ENCODE results near the gene INHBA.

The INHBA gene

DNA sequence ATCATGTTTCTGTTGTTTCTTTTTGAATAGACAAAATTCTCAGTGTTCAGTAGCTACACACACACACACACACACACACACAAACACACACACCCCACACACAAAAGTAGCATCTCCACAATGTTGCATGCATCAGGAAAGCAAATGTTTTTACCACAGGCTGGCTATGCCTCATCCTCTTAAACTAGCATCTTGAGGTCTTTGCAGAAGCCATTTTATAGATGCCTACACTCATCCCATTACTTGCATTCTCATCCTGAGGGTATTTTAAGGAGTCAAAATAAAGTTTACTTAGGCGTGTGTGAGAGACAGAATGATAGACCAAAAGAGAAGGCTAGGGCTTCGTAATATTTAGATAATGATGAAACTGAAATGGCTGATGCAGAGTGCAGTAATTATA, 7.9 kb upstream of the INHBA start:
- TF ChIP-seq, protein P1, sequence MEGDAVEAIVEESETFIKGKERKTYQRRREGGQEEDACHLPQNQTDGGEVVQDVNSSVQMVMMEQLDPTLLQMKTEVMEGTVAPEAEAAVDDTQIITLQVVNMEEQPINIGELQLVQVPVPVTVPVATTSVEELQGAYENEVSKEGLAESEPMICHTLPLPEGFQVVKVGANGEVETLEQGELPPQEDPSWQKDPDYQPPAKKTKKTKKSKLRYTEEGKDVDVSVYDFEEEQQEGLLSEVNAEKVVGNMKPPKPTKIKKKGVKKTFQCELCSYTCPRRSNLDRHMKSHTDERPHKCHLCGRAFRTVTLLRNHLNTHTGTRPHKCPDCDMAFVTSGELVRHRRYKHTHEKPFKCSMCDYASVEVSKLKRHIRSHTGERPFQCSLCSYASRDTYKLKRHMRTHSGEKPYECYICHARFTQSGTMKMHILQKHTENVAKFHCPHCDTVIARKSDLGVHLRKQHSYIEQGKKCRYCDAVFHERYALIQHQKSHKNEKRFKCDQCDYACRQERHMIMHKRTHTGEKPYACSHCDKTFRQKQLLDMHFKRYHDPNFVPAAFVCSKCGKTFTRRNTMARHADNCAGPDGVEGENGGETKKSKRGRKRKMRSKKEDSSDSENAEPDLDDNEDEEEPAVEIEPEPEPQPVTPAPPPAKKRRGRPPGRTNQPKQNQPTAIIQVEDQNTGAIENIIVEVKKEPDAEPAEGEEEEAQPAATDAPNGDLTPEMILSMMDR (IDR thresholded peaks at IDR 0.05), result no peak

DNA sequence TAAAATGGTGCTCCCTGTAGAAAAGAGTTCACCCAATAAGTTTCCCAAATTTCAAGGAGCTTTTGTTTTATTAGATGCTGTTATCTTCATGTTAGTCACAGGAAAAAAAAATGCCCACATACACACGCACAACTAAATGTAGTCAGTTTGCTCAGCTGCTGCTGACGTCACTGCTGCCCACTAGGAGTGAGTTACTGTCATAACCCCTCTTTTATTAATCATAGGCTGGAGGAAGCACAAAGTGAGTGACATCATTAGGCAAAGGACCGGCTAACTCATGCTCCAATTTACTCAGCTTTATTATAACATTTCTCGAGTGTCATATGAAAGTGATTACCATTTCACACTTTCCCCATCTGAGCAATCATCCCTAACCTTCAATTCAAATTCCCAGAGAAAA, 6.7 kb upstream of the INHBA start:
- TF ChIP-seq, protein P1 (IDR thresholded peaks at IDR 0.05), result no peak

DNA sequence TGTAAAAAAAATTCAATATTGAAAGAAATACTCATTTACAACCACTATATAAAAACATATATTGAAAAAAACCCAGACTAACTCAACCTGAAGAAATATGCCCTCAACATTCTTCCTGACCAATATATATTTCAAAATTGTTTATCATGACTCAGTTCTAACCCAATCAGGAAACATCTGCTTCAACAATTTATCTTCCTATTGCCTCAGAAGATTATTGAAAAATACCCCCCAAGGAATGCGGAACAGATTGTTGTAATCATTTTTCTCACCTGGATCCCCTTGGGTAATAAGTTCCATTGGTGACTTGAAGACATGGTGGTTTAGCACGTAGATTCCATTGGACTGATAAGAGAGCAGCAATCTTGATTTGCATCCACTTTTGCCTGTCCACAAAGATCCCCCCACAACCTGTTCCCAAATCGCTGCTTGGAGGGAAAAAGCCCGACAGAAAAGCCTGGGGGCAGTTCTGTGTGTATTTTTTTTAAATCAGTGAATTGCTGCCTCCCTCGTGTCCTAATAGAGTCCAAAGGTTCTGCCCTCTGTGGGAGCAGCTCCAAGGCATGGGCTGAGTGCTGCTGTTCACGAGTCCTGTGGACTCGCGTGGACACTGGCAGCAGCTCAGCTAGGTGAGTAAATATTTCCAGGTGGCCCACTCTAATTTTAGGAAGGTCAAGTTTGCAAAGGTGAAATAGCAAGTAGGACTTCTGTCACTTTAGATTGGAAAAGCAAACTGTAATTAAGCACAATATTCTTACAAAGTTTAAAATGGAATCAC, 5.9 kb upstream of the INHBA start:
- TF ChIP-seq, protein P1 (IDR thresholded peaks at IDR 0.05), result no peak

DNA sequence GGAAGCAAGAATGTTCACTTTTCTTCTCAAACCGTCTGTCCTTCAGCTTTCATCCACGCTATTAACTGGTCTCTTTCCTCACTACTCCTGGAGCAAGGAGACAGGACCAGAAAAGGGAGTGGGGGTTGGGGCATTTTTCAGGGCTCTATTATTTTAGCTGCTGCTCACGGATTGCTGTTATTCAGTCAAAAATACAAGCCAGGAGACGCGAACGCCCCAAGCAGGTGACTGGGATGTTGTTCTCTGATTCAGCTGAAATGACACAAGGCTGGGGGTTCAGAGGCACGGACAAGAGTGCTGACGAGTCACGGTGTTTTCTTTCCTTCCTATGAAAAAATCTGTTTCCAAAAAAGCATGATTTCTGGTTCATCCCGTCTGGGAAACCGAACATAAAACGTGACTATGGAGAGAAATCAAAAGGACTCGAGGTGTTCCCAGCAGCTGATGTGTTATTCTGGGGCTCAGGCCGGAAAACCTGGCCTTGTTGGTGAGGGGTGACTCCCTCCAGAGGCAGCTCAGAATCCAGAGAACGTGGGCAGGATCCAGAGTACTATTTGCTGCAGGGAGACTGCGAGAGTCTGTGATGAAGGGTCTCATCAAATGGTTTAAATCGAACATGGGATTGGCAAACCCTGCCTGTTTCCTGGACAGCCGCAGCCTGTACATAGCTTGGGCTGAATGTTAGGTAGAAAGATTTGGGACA, 3.5 kb upstream of the INHBA start:
- TF ChIP-seq, protein P1 (IDR thresholded peaks at IDR 0.05), result no peak

DNA sequence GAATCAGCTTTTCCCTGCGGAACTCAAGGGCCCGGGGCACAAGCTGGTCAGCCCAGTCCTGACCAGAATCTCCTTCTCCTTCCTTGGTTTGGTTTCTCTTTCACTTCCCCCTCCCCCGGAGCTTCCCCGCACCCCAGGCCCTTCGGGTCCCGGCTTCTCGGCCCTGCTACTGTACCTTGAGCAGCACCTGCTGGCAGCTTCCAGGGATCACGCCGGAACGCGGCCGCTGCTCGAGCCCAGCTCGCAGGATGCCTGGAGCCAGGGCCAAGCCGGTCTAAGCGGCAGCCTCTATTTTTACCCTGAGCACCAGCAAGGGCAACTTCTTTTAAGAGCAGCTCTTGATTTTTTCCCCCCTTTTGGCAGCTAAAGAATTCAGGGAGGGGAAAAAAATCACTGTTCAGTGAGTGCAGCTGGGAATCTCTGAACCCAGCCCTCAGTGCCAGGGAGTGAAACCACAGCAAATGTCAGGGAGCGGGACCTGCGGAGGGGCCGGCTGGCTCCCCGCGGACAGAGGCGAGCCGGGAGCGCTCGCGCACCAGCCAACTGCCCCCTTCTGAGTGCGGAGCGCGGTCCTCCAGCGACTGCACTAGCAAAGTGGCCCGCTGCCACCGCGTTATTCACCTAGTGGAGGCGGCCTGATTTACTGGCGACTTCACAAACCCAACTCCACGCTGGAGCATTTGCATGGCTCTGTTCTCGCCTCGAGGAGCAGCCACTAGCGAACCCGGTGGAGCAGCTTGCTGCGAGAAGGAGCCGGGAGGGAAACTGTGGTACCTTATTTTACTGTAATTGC, 2.4 kb upstream of the INHBA start:
- TF ChIP-seq, protein P1 (IDR thresholded peaks at IDR 0.05), result peak; percentile 85

DNA sequence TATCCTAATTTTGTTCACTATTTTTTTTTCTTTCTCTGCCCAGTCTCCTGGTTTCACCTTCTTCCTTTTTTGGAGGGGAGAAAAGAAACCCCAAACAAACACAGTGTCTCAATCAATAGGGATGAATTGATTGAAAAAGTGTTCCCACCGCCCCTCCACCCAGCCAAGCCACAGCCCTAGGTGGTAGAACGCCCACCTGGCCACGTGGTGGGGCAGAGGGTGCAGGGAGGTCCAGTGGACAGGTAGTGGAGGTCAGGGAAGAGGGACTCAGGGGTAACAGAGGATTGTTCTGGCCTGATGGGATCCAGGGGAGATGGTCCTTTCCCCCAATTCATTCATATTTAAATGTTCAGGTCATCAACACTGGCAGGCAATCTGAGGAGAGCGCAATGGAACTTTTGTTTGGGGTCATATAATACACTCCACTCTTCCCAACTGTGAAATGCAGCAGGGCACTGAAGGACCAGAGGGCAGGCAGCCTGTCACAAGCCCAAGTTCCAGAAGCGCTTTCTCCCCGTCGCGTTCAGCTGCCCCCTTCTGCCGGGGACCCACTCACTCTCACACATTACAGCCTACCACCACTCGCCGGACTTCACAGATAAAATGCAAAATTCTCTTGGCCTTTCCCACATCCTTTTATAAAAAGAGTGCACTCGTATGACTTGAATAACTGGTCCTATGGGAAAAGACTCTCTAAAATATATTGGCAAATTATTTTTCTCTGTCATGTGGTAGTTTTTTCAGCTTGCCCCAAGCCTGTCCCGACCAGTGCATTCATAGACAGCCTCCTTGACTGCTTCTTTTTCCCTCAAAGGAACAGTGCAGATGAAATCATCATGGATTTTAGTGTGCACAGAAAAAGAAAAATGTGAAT, 1.6 kb downstream of the INHBA start:
- TF ChIP-seq, protein P1 (IDR thresholded peaks at IDR 0.05), result no peak

DNA sequence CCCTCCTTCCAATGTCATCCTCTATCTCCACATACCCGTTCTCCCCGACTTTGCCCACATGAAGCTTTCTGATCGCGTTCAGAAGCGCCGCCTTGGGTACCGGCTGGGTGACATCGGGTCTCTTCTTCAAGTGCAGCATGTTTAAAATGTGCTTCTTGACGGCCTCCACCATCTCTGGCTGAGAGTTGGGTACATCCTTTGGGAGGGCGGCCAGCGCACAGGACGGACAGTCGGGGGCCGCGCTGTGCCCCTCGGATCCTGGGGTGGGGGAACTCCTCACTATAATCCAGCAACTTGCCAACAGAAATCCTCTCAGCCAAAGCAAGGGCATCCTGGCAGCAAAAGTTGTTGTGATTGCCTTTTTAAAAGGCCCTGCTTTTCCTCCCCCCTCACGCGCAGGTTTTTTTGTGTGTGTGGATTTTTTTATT, 2.8 kb downstream of the INHBA start:
- TF ChIP-seq, protein P1 (IDR thresholded peaks at IDR 0.05), result no peak

All from LNCAP (cell line).